Measurements from ENCODE around the gene SRMS. TPM values are rescaled to one million over a fixed set of nuclear protein-coding genes. Genes with fewer than 3 reads are reported as not detected.
A peak's percentile ranks its signal among the peaks of the same experiment; 100 is the strongest.

Gene SRMS
- total RNA-seq, 1 donor from 2014 or later: not detected

DNA sequence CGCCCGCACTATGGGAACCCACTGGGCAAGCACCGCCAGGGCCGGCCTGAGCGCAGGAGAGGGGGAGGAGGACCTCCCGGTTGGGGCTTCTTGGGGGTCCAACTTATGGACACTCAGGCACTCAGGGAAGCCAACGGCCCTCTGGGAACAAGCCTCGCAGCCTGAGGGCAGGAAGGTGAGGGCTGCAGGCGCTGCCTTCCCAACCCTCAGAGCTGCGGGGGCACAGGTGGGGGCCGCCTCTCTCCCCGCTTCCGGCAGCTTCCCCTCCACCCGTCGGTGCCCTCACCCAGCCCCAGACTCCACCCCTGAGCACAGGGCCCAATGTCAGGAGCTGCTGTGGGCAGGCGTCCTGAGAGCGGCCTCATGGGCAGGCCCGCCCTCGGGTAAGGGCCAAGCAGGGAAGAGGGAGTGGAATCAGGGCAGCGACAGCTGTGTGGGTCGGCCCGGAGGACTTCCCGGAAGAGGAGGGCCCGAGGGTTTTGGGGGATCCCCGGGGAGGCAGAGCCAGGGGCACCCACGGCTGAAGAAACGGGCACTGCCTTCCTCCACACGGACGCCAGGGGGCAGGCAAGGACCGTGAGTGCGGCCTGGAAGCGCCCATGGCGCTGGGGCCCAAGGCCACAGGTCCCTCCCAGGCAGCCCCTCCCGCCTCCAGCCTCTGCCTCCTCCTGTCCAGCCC is 9.9 kb downstream of the SRMS start:
- DNase-seq: peak; percentile 87

DNA sequence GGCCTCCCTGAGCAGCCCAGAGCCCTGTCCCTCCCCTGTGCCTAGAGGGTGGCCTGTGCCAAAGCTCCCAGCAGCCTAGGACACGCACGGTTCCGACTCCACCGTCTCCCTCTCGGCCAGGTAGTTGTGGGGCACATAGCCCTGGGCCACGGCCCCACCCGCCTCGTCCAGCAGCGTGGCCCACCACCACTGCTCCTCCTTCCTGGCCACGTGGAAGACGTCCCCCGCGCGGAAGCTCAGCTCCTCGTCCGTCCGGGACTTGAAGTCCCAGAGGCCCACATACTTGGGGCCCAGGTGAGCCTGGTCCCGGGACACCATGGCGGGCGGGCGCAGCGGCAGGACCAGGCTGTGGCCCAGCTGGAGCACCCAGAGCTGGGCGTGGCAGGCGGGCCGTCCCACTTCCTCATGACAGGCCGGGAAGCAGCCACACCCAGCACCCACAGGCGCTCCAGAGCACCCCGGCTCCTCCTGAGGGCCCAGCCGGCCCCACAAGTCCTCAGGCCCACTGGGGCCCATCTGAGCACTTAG is 10.5 kb downstream of the SRMS start, which contains the start of gene PTK6:
Gene PTK6, minus strand, starts transcription at position 380 of the 528 bp plus-strand sequence. Its CDS starts 62 bp downstream, at position 318.
- no peak for DNase-seq

GRCh38 chr20:63536241-63536977 is 11.1 kb downstream of the SRMS start:
- peak; percentile 39 for DNase-seq

GRCh38 chr20:63534831-63535651 is 12.5 kb downstream of the SRMS start:
- DNase-seq: no peak

DNA sequence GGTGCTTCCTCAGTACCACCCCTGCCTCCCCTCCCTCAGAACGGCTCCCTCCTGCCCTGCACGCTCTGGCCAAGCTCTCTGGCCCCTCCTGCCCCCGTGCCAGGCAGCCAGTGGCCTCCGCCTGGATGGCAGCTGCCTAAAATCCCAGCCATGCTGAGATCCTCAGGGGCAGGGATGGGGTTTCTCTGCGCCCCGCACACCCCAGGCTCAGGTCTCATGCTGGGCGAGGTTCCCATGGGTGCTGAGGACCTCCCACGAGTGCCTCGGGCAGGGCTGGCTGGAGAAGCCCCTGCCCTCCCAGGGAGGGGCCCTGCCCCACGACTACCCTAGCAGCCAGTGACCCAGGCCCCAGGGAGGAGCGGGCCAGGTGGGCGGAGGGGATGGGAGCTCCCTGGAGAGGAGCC is 13.1 kb downstream of the SRMS start:
- DNase-seq: no peak

- no peak for DNase-seq
Measured at GRCh38 chr20:63533871-63534393, 13.6 kb downstream of the SRMS start.

DNA sequence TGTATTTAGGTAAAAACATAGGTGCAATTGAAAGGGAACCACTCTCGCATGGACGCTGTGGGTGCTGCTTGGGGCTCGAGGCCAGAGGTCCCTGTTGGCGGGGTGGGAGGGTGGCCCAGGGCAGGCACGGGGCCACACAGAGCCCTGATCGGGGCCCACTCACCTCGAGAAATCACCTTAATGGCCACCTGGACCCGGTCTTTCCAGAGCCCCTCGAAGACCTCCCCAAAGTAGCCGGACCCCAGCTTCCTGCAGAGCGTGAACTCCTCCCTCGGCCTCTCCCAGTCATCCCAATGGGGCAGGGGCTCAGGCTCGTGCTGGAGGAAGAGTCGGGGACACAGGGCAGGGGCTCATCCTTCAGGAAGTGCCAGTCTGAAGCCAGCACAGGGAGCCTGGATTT is 14.2 kb downstream of the SRMS start:
- DNase-seq: no peak

DNA sequence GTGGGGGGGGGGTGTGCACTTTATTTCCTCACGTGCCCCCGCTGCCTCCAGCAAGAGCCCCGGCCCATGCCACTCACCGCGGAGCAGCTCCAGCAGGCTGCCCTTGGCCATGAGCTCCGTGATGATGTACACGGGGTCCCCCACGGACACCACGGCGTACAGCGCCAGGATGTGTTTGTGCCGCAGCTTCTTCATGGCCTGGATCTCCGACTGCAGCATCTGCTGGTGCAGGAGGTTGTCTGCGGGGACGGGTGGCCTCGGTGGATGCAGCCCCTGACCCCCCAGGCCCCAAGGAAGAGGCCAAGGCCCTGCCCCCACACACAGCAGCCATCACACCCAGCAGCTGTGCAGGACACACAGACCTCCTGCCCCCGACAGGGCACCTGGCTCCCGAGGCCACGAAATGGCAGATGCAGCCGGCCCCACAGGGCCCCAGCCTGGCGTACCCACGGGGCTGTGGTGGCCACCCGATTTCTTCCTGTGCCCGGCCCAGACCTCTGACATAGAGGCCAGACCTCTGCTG is 15.0 kb downstream of the SRMS start:
- DNase-seq: no peak

DNA sequence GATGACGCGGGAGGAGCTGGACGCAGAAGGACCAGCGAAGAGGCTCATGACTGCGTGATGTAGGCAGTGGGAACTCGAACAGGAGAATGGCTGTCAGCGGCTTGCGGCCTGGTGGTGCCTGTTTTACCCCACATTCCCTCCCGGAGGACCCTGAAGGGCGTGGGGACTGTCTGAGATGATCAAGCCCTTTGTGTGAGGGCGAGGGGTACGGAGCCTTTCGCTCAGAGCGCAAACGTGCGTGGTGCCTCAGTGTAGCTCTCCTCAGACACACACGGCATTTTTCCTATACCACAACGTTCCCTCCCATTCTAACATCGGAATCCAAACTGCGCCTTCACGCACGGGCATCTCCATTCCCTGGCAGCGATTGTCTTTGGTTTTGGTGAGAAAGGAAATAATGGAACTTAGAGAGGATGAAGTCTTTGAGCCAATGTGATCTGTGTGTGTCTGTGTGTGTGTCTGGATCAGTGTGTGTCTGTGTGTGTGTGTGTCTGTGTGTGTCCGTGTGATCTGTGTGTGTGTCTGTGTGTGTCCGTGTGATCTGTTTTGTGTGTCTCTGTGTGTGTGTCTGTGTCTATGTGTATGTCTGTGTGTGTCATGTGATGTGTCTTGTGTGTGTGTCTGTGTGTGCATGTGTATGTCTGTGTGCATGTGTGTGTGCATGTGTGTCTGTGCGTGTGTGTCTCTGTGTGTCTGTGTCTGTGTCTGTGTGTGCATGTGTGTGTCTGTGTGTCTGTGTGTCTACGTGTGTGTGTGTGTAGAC is 15.7 kb downstream of the SRMS start:
- no peak for DNase-seq

DNA sequence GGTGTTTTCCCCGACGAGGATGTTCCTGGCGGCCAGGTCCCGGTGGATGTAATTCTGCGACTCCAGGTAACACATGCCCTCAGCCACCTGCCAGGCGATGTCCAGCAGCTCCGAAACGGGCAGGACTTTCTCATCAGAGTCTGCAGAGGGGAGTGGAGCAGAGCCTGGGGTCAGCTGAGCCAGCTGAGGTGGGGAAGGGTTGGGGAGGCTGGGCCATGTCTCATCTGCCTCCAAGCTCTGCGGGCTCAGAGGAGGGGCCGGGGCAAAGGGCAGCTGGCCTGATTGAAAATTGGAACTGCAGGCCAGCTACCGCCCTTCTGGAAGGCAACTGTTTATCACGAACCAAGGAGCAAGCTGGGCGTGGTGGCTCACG is 16.8 kb downstream of the SRMS start:
- no peak for DNase-seq

DNA sequence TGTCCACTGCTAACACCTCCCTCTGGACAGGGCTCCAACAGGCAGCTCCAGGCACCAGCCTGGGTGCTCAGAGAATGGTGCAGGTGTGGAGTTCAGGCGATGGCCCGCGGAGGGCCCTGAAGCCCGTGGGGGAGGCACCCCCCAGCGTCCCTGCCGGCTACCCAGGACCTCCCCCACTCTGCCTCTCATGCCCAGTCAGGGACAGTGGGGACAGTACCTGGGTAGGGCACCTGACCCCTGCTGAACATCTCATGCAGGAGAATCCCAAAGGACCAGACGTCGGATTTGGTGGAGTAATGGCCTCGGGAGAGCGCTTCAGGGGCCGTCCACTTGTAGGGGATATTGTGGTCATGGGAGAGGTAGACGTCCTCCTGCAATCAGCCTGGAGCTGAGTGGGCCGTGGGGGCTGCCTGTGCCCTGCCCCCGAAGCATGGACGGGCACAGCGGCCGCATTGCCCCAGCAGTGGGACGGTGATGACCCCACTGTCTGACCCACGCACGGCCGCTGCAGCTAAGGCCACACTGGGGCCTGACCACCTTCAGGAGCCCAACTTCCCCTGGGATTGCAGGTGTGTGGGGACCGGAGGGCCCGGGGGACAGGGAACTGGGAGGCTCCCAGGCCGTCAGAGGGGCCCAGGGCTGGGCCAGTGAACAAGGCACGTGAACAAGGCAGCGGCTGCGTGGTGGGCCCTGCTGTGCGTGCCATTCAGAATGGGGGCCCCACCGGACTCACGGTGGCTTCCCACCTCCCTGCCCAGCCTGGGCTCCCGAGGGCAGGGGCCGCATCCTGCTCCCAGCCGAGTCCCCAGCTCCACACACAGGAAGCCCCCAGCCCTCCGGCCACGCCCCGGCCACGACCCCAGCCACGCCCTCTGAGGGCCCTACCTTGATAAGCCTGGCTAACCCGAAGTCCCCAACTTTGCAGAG is 17.4 kb downstream of the SRMS start:
- DNase-seq: no peak

- DNase-seq: no peak
Measured at GRCh38 chr20:63529180-63529860, 18.2 kb downstream of the SRMS start.

GRCh38 chr20:63527184-63527583 is 20.4 kb downstream of the SRMS start:
- no peak for DNase-seq

DNA sequence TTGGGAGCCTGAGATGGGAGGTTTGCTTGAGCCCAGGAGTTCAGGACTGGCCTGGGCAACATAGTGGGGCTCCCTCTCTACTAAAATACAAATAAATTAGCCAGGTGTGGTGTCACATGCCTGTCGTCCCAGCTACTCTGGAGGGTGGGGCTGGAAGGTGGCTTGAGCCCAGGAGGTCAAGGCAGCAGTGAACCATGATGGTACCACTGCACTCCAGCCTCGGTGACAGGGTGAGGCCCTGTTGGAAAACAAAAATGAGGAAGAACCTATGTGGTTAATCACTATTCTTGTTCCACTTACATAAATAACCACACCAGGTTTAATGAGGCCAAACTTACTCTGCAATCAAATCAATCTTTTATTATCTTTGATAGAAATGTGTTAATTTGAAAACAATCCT is 21.6 kb downstream of the SRMS start:
- DNase-seq: no peak

- no peak for DNase-seq
Measured at GRCh38 chr20:63525185-63525584, 22.4 kb downstream of the SRMS start.

GRCh38 chr20:63522981-63523611 is 24.5 kb downstream of the SRMS start:
- no peak for DNase-seq

GRCh38 chr20:63522091-63522868 is 25.3 kb downstream of the SRMS start:
- DNase-seq: no peak

- DNase-seq: no peak
Measured at GRCh38 chr20:63521602-63522001, 25.9 kb downstream of the SRMS start.
